ENCODE data around the gene NPM3. TPM values are rescaled to one million over a fixed set of nuclear protein-coding genes. Genes with fewer than 3 reads are reported as not detected.

Gene NPM3
- total RNA-seq, 1 experiment from 2014 or later: 260 TPM

DNA sequence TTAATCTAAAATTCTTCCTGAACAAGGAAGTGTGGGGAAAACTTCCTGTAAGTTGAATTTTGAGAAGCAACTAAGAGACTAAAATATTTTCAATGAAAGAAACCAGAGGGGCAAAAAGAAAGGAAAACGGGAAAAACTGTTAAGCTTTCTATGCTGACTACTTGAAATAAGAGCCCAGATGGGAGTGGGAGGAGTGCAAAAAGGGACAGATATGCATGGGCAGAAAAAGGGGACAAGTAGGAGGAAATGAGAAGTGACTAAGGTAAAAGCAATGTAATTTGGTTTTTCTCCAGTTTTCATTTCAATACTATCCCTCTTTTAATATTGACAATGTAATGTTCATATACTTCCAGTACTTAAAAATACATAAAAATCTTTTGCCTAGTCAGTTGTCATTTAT is 23.9 kb upstream of the NPM3 start (continued):
- no peak for TF ChIP-seq ZNF532 (CRISPR knock-in tag; IDR thresholded peaks at IDR 0.05; ENCODE audit: borderline replicate concordance)
- no peak for TF ChIP-seq ZNF263 (CRISPR knock-in tag; IDR thresholded peaks at IDR 0.05; ENCODE audit: low read depth)
- TF ChIP-seq ZSCAN18 (CRISPR knock-in tag; IDR thresholded peaks at IDR 0.05): no peak
- no peak for TF ChIP-seq ZNF317 (CRISPR knock-in tag; IDR thresholded peaks at IDR 0.05; ENCODE audit: borderline replicate concordance, low read depth)
- TF ChIP-seq JUN (CRISPR knock-in tag; IDR thresholded peaks at IDR 0.05): no peak

GRCh38 chr10:101803511-101803910 is 20.3 kb upstream of the NPM3 start:
- POLR2A ChIA-PET: interaction anchor here (0.7 kb wide), 1 partner anchor 10 kb away, joined by 5 read pairs; no protein-coding TSS in a partner anchor
- H3K27ac Mint-ChIP-seq: no peak overlapping the region
- no peaks in the 10 kb centered on the region for H3K9me3 Mint-ChIP-seq
- peaks cover 82% of the 10 kb centered on the region for H3K36me3 Mint-ChIP-seq
- no peak for TF ChIP-seq FOXK1 (CRISPR knock-in tag; IDR thresholded peaks at IDR 0.05)
- no peak for TF ChIP-seq TP53 (CRISPR knock-in tag; IDR thresholded peaks at IDR 0.05)
- TF ChIP-seq ZNF532 (CRISPR knock-in tag; IDR thresholded peaks at IDR 0.05; ENCODE audit: borderline replicate concordance): no peak
- TF ChIP-seq SMAD3 (CRISPR knock-in tag; IDR thresholded peaks at IDR 0.05; ENCODE audit: borderline replicate concordance): no peak
- no peak for TF ChIP-seq RELA (CRISPR knock-in tag; IDR thresholded peaks at IDR 0.05; ENCODE audit: borderline replicate concordance)
- TF ChIP-seq JUN (CRISPR knock-in tag; IDR thresholded peaks at IDR 0.05): no peak
- TF ChIP-seq, protein P1, sequence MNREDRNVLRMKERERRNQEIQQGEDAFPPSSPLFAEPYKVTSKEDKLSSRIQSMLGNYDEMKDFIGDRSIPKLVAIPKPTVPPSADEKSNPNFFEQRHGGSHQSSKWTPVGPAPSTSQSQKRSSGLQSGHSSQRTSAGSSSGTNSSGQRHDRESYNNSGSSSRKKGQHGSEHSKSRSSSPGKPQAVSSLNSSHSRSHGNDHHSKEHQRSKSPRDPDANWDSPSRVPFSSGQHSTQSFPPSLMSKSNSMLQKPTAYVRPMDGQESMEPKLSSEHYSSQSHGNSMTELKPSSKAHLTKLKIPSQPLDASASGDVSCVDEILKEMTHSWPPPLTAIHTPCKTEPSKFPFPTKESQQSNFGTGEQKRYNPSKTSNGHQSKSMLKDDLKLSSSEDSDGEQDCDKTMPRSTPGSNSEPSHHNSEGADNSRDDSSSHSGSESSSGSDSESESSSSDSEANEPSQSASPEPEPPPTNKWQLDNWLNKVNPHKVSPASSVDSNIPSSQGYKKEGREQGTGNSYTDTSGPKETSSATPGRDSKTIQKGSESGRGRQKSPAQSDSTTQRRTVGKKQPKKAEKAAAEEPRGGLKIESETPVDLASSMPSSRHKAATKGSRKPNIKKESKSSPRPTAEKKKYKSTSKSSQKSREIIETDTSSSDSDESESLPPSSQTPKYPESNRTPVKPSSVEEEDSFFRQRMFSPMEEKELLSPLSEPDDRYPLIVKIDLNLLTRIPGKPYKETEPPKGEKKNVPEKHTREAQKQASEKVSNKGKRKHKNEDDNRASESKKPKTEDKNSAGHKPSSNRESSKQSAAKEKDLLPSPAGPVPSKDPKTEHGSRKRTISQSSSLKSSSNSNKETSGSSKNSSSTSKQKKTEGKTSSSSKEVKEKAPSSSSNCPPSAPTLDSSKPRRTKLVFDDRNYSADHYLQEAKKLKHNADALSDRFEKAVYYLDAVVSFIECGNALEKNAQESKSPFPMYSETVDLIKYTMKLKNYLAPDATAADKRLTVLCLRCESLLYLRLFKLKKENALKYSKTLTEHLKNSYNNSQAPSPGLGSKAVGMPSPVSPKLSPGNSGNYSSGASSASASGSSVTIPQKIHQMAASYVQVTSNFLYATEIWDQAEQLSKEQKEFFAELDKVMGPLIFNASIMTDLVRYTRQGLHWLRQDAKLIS (CRISPR knock-in tag; IDR thresholded peaks at IDR 0.05; ENCODE audit: borderline replicate concordance): no peak
- TF ChIP-seq SMAD4 (CRISPR knock-in tag; IDR thresholded peaks at IDR 0.05): no peak
- TF ChIP-seq, protein P2, sequence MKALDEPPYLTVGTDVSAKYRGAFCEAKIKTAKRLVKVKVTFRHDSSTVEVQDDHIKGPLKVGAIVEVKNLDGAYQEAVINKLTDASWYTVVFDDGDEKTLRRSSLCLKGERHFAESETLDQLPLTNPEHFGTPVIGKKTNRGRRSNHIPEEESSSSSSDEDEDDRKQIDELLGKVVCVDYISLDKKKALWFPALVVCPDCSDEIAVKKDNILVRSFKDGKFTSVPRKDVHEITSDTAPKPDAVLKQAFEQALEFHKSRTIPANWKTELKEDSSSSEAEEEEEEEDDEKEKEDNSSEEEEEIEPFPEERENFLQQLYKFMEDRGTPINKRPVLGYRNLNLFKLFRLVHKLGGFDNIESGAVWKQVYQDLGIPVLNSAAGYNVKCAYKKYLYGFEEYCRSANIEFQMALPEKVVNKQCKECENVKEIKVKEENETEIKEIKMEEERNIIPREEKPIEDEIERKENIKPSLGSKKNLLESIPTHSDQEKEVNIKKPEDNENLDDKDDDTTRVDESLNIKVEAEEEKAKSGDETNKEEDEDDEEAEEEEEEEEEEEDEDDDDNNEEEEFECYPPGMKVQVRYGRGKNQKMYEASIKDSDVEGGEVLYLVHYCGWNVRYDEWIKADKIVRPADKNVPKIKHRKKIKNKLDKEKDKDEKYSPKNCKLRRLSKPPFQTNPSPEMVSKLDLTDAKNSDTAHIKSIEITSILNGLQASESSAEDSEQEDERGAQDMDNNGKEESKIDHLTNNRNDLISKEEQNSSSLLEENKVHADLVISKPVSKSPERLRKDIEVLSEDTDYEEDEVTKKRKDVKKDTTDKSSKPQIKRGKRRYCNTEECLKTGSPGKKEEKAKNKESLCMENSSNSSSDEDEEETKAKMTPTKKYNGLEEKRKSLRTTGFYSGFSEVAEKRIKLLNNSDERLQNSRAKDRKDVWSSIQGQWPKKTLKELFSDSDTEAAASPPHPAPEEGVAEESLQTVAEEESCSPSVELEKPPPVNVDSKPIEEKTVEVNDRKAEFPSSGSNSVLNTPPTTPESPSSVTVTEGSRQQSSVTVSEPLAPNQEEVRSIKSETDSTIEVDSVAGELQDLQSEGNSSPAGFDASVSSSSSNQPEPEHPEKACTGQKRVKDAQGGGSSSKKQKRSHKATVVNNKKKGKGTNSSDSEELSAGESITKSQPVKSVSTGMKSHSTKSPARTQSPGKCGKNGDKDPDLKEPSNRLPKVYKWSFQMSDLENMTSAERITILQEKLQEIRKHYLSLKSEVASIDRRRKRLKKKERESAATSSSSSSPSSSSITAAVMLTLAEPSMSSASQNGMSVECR (CRISPR knock-in tag; IDR thresholded peaks at IDR 0.05; ENCODE audit: borderline replicate concordance): no peak
- TF ChIP-seq IRF2 (CRISPR knock-in tag; IDR thresholded peaks at IDR 0.05; ENCODE audit: borderline replicate concordance, low read depth): no peak
- TF ChIP-seq, protein P3, sequence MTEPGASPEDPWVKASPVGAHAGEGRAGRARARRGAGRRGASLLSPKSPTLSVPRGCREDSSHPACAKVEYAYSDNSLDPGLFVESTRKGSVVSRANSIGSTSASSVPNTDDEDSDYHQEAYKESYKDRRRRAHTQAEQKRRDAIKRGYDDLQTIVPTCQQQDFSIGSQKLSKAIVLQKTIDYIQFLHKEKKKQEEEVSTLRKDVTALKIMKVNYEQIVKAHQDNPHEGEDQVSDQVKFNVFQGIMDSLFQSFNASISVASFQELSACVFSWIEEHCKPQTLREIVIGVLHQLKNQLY (CRISPR knock-in tag; IDR thresholded peaks at IDR 0.05): no peak
- TF ChIP-seq KAT7 (CRISPR knock-in tag; IDR thresholded peaks at IDR 0.05; ENCODE audit: borderline replicate concordance): no peak
- TF ChIP-seq ZNF317 (CRISPR knock-in tag; IDR thresholded peaks at IDR 0.05; ENCODE audit: borderline replicate concordance, low read depth): no peak
- no peak overlapping the region for H3K4me3 Mint-ChIP-seq
- no peaks in the 10 kb centered on the region for H3K4me1 Mint-ChIP-seq
- CTCF ChIA-PET: interaction anchor here (0.7 to 0.8 kb wide), 2 partner anchors 38 to 195 kb away, joined by 4 to 5 read pairs; no protein-coding TSS in a partner anchor
- no peaks in the 10 kb centered on the region for H3K27me3 Mint-ChIP-seq (ENCODE audit: low read depth)
- DNase-seq (ENCODE audit: low spot score) (no peak), ATAC-seq (no peak)
